Central memory CD8-positive, alpha-beta T cell (primary cell): Measurements from ENCODE around the gene ZDHHC19.
A peak's percentile ranks its signal among the peaks of the same experiment; 100 is the strongest.
"Not testable (repeated sequence)": the region's sequence is repeated elsewhere in the genome, so short reads cannot be mapped to it uniquely, and the experiment has no call there.

ENCODE experiments used
- ATAC-seq: fragments of 150-1000 bp; cut with Tn5 transposase; replicated peaks from 2 replicates; pipeline ENCODE4 v1.10.0; 2022; ENCODE audit warnings: mild to moderate bottlenecking, moderate FRiP score, moderate number of reproducible peaks; ENCODE audit not compliant: poor library complexity, severe bottlenecking; ENCODE audit errors: extremely low read depth
- DNase-seq, 2 donors: peaks; one replicate each; pipeline ENCODE4 v3.0.0; 2021; ENCODE audit warnings: low spot score in 2 of 2
- H3K27ac Mint-ChIP-seq: one replicate; pipeline ENCODE4 v1.8.0; 2022; ENCODE audit warnings: low read depth, mild to moderate bottlenecking, moderate library complexity, mixed read lengths
- H3K27me3 Mint-ChIP-seq: one replicate; pipeline ENCODE4 v1.8.0; 2022; ENCODE audit warnings: mixed read lengths
- H3K36me3 Mint-ChIP-seq: one replicate; pipeline ENCODE4 v1.8.0; 2022; ENCODE audit warnings: mild to moderate bottlenecking, moderate library complexity, mixed read lengths; ENCODE audit not compliant: insufficient read depth
- H3K4me1 Mint-ChIP-seq: one replicate; pipeline ENCODE4 v1.8.0; 2022; ENCODE audit warnings: mixed read lengths
- H3K4me3 Mint-ChIP-seq: one replicate; pipeline ENCODE4 v1.8.0; 2022; ENCODE audit warnings: mild to moderate bottlenecking, moderate library complexity, mixed read lengths
- H3K9me3 Mint-ChIP-seq: one replicate; pipeline ENCODE4 v1.8.0; 2022; ENCODE audit warnings: mixed read lengths

ZDHHC19 gene

DNA sequence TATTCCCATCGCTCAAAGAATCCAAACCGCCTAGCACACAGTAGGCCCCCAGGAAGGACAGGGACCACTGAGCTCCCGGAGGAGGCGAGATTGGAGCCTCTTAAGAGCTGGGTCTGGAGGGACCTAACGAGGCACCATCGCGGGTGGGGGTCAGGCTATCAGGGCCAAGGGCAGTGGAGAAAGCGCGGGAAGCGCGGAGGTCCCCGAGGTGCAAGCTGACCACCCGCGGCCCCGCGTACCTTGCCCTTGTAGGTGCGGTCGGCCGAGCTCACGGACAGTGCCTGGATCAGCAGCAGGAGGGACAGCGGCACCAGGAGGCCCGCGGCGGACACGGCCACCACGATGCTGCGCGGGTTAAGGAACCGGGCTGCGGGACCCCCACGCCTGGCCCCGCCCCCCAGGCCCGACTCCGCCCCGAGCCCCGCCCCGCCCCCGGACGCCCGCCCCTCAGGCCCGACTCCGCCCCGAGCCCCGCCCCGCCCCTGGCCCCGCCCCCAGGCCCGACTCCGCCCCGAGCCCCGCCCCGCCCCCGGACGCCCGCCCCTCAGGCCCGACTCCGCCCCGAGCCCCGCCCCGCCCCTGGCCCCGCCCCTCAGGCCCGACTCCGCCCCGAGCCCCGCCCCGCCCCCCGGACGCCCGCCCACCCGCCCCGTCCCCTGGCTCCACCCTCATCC is 3.9 kb downstream of the ZDHHC19 start:
- Mint-ChIP-seq H3K27ac (peak overlapping the region; percentile 57), H3K27me3 (no peaks in the 10 kb centered on the region), H3K4me3 (peak overlapping the region; percentile 82), H3K4me1 (peaks cover 18% of the 10 kb centered on the region), H3K36me3 (peaks cover 8% of the 10 kb centered on the region), H3K9me3 (no peaks in the 10 kb centered on the region)
- DNase-seq (no peak), ATAC-seq (peak; percentile 10)

DNA sequence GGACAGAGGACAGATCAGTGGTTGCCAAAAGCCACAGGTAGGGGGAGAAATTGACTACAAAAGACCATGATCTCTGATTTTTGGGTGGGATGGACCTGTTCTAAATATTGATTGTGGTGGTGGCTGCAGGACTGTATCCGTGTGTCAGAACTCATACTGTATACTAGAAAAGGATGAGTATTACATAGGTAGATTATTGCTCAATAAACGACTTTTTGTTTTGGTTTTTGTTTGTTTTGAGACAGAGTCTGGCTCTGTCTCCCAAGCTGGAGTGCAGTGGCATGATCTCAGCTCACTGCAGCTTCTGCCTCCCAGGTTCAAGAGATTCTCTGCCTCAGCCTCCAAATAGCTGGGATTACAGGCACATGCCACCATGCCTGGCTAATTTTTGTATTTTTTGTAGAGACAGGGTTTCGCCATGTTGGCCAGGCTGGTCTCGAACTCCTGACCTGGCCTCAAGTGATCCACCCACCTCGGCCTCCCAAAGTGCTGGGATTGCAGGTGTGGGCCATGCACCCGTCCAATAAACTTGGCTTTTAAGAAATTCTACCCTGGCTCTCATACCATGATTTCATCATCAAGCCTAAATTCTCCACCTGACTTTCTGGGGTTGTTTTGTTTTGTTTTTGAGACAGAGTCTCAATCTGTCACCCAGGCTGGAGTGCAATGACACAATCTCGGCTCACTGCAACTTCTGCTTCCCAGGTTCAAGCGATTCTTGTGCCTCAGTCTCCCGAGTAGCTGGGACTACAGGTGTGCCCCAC is 5.6 kb downstream of the ZDHHC19 start:
- not testable (repeated sequence) for ATAC-seq, DNase-seq, H3K36me3 Mint-ChIP-seq, H3K9me3 Mint-ChIP-seq, H3K27ac Mint-ChIP-seq, H3K4me3 Mint-ChIP-seq, H3K27me3 Mint-ChIP-seq
- peaks cover 18% of the 10 kb centered on the region for H3K4me1 Mint-ChIP-seq

DNA sequence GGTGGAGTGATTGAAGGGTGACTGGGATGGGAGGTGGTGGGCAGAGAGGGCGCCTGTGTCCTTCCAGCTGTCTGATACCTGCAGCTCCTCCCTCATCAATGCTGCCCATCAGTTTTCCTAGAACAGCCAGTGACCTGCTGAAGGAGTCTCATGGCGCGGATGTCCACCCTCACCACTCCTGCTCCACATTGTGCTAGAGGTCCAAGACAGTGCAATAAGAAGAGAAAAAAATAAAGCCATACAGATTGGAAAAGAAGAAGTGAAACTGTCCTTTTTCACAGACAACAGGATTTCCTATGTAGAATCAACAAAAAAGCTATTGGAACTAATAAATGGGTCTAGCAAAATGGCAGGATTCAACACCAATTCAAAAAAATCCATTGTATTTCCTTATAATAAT is 7.4 kb downstream of the ZDHHC19 start:
- Mint-ChIP-seq H3K4me3 (no peak overlapping the region), H3K27ac (no peak overlapping the region), H3K9me3 (no peaks in the 10 kb centered on the region), H3K27me3 (no peaks in the 10 kb centered on the region), H3K4me1 (peaks cover 18% of the 10 kb centered on the region), H3K36me3 (peaks cover 5% of the 10 kb centered on the region)
- no peak for DNase-seq
- ATAC-seq: no peak

DNA sequence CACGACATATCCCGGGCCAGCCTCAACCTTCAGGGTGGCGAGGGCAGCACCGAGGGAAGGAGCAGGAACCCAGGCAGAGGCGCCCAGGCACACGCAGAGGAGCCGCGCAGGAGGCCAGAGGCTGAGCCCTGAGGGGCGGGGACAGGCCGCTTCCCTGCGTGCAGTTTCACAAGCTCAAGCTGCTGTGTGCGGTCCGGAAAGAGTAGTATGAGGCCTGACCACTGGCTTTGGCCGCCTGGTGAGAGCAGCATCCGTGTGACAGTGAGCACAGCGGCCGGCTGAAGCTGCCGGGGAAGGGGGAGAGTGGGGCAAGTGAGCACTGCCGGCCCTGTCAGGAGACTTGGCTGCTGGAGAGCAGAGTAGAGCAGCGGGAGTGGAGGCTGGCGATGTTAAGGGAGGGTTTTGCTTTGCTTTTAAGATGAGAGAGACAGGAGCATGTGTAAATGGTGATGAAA is 8.7 kb downstream of the ZDHHC19 start:
- DNase-seq (no peak), ATAC-seq (no peak)
- Mint-ChIP-seq H3K9me3 (no peaks in the 10 kb centered on the region), H3K4me1 (peaks cover 6% of the 10 kb centered on the region), H3K27ac (peak overlapping the region; percentile 66), H3K4me3 (no peak overlapping the region), H3K27me3 (no peaks in the 10 kb centered on the region), H3K36me3 (peaks cover 3% of the 10 kb centered on the region)

DNA sequence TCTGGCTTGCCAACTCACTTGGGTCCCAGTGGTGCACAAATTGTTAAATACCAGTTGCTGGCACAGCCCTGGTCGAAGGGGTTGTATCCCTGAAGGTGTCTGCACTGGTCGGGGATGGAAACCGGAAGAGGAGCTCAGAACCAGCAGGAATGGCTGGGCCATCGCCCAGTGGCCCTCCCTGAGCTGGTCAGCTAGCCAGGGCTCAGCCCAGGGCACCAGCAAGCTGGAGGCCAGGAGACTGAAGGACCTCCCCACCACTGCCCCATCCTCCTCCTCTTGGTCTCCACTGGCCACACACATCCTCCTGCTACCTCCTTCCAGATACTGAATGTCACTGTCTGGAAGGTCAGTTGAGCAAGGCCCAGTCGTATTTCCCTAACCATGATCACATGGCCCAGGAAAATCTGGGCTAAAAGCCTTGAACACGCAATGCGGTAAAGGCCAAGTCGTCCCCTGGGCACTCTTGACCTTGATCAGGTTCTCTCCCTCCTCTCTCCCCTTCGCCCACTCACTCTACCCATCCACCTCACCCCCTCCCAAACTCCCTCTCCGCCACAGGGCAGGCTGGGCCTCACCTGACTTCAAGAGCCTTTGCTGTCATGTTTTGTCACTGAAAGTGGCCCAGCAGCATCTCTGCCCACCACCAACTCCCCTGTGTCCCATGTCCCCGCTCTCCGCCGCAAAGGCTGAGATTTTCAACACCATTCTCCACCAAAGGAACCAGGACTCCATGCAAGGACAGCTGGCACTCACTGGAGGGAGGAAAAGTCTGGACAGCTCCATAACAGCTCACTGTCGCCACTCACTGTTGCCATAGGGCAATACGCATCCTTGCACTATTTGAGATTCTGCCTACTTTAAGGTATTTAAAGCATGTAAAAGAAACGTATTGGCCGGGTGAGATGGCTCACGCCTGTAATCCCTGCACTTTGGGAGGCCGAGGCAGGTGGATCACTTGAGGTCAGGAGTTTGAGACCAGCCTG is 12.1 kb downstream of the ZDHHC19 start:
- no peaks in the 10 kb centered on the region for H3K27me3 Mint-ChIP-seq
- peaks cover 1% of the 10 kb centered on the region for H3K36me3 Mint-ChIP-seq
- peaks cover 5% of the 10 kb centered on the region for H3K4me1 Mint-ChIP-seq
- DNase-seq (no peak), ATAC-seq (no peak)
- no peaks in the 10 kb centered on the region for H3K9me3 Mint-ChIP-seq
- no peak overlapping the region for H3K4me3 Mint-ChIP-seq
- H3K27ac Mint-ChIP-seq: no peak overlapping the region

DNA sequence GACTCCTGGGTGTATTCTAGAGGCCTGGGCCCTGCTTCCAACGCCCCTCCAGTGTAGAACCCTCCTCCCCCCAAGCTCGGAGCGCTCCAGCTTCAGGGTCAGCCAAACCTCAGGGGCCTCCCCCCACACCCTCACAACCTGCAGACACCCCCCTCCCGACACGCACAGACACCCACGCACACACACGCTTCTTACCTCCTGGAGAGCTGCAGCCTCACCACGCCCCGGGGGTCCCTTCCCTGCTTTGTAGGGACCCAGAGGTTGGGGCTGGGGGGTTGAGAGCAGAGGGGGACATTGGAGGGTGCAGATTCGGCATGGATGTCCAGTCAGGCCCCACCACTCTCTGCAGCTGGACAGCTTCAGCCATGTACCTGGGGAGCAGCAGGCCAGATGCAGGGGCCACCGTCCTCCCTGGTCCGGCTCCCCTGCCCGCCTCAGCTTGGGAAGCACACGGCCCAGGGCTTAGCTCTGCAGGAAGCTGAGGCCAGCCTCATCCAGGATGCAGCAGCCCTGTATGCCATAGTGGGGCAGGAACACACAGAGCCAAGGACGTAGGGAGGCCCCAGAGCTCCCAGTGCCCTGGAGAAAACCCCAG is 13.0 kb downstream of the ZDHHC19 start:
- H3K9me3 Mint-ChIP-seq: no peaks in the 10 kb centered on the region
- H3K4me1 Mint-ChIP-seq: peaks cover 8% of the 10 kb centered on the region
- no peak overlapping the region for H3K4me3 Mint-ChIP-seq
- H3K27me3 Mint-ChIP-seq: no peaks in the 10 kb centered on the region
- ATAC-seq (no peak), DNase-seq (no peak)
- H3K36me3 Mint-ChIP-seq: peaks cover 1% of the 10 kb centered on the region
- no peak overlapping the region for H3K27ac Mint-ChIP-seq

DNA sequence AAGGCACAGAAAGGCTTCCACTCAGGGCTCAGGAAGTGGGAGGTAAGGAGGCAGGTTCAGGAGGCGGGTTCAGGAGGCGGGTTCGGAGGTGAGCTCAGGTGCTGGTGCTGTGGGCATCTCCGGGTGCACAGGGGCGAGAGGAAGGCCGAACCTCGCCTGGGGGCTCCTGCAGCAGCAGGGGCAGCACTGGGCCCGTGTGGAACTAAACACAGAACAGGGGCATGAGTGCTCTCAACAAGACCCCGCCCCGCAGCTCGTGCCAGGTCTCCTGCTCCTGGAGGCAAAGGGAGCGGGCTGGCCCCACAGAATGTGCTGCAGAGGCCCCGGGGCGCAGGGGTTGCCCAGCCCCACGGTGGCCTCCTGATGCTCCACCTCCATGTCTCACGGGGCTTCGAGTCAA is 13.7 kb downstream of the ZDHHC19 start:
- Mint-ChIP-seq H3K27me3 (no peaks in the 10 kb centered on the region), H3K27ac (no peak overlapping the region), H3K9me3 (no peaks in the 10 kb centered on the region), H3K36me3 (peaks cover 3% of the 10 kb centered on the region), H3K4me3 (no peak overlapping the region), H3K4me1 (peaks cover 14% of the 10 kb centered on the region)
- DNase-seq (no peak), ATAC-seq (no peak)

DNA sequence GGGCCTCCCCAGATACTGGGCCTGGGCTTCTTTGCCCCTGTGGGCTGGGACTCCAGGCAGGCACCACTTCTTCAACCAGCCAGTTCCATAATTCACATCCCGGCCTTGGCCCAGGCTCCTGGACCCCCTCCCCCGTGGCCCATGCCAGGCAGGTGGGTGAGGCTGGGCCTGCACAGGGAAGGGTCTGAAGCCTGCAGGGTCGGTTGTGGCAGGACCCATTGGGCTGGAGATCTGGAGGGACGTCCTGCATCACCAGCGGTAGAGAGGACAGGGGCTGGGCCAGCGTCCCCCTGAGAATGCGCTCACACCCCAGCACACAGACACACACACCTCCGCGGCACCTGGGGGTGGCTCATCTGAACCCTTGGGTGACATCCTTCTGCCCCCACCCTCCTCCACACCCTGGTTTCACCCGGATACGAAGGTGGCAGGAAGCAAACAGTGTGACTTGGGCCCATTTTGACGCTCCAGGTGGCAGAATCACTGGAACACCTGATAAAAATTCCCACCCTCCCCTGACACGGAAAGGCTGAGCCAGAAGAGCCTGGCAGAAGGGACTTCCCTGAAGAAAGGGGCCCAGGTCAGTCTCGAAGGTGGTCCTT is 15.4 kb downstream of the ZDHHC19 start:
- ATAC-seq (peak; percentile 22), DNase-seq (no peak)
- H3K27me3 Mint-ChIP-seq: no peaks in the 10 kb centered on the region
- no peaks in the 10 kb centered on the region for H3K9me3 Mint-ChIP-seq
- H3K4me1 Mint-ChIP-seq: peaks cover 21% of the 10 kb centered on the region
- no peak overlapping the region for H3K4me3 Mint-ChIP-seq
- H3K36me3 Mint-ChIP-seq: peaks cover 4% of the 10 kb centered on the region
- H3K27ac Mint-ChIP-seq: peak overlapping the region; percentile 41

DNA sequence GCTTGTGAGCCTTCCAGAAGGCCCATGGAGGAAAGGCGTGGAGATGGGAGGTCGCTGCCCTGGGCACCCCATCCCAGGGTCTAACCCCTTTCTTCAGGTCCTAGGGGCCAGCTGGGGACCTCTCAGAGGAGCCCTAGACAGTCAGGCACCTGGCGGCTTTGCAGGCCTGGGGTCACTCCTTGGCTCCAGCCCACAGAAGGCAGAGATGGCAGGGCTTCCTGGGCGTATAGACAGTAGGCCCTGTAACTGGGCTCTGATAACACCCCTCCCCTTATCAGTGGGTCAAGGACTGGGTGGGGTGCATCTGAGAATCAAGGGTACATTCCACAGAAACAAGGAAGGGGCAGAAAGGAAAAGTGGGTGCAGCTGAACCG is 16.7 kb downstream of the ZDHHC19 start:
- no peaks in the 10 kb centered on the region for H3K9me3 Mint-ChIP-seq
- H3K27ac Mint-ChIP-seq: no peak overlapping the region
- no peak for ATAC-seq
- H3K27me3 Mint-ChIP-seq: no peaks in the 10 kb centered on the region
- H3K4me1 Mint-ChIP-seq: peaks cover 21% of the 10 kb centered on the region
- no peak for DNase-seq
- no peak overlapping the region for H3K4me3 Mint-ChIP-seq
- H3K36me3 Mint-ChIP-seq: peaks cover 3% of the 10 kb centered on the region

DNA sequence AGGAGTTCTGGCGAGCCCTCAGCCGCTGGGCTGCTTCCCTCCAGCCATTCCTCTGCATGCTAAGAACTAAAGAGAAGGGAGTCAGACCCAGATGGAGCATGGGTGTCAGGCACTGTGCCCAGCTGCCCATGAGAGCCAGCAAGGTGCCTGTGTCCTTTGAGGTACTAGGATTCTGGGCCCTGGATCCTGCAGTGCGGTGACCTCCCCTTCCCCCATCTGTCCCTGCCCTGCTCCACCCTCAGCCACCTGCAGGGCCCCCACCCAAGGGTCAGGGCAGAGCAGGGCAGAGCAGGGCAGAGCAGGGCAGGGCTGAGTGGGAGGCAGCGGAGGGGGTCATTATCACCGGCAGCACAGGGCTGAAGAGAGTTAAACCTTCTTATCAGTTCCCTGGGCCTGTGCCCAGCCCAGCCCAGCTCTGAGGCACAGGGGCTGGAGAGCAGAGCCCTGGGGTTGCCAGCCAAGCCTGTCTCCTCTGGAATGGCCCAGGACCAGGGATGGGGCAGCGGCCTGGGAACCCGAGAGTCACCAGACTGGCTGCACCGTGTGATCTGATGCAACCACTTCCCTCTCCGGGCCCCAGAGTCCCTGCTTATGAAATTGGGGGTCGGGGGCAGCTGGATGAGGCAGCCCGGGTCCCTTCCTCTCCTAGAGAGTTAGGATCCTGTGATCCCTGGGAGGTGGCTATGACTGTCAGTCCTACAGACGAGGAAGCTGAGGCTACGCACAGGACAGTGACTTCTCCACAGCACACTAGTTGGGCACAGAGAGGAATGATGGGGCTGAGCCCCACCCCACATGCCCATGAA is 17.3 kb downstream of the ZDHHC19 start:
- DNase-seq (no peak), ATAC-seq (no peak)
- H3K36me3 Mint-ChIP-seq: peaks cover 3% of the 10 kb centered on the region
- H3K4me1 Mint-ChIP-seq: peaks cover 21% of the 10 kb centered on the region
- no peak overlapping the region for H3K4me3 Mint-ChIP-seq
- no peaks in the 10 kb centered on the region for H3K9me3 Mint-ChIP-seq
- peak overlapping the region; percentile 99 for H3K27ac Mint-ChIP-seq
- H3K27me3 Mint-ChIP-seq: no peaks in the 10 kb centered on the region

DNA sequence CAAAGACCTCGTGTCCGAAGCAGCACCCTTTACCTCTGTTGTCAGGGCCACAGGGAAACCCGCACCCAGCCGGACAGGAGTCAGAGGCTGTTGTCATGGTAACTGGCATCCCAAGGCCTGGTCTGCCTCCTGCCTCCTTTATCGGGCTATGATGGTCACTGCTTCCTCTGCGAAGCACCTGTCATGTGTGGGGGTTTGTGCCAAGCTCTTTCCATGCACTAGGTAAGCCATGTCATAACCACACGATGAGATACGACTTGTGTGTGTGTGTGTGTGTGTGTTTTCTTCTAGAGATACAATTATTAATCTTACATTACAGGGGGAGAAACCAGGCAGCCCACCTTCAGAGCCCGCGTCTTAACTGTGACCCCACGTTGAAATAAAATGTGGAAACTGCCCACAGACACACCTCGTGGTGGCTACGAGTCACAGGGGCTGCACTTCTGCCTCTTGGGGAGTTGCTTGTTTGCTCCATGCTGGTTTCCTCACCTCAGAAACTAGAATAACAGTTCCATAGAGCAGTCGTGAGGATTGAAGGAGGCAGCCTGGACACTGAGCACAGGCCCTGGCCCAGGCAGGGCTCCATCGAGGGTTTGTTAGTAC is 18.0 kb downstream of the ZDHHC19 start:
- DNase-seq: no peak
- peak overlapping the region; percentile 68 for H3K4me3 Mint-ChIP-seq
- H3K4me1 Mint-ChIP-seq: peaks cover 21% of the 10 kb centered on the region
- H3K27ac Mint-ChIP-seq: peak overlapping the region; percentile 99
- no peaks in the 10 kb centered on the region for H3K27me3 Mint-ChIP-seq
- no peak for ATAC-seq
- H3K9me3 Mint-ChIP-seq: no peaks in the 10 kb centered on the region
- peaks cover 3% of the 10 kb centered on the region for H3K36me3 Mint-ChIP-seq
